Measurements from ENCODE around the gene JAML.

JAML gene

DNA sequence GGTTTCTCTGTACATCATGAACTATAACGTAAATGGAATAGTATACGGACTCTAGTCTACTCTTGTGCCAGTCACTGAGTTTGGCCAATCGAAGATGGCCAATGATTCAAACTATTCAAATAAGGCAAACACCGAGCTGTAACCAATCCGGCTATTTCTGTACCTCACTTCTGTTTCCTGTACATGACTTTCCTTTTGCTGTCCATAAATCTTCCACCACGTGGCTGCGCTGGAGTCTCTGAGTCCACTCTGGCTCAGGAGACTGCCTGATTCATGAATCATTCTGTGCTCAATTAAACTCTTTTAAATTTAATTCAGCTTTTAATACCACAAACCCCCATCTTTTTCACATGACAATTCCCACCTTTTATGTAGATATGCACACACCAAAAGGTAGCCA, 1.5 kb upstream of the JAML start:
- H3K27ac ChIP-seq (ENCODE audit: low read depth, low read length): no peak overlapping the region
- no peak overlapping the region for H3K9ac ChIP-seq (ENCODE audit: low read length)
- H3K36me3 ChIP-seq (ENCODE audit: insufficient read depth, low read length): no peaks in the 10 kb centered on the region
- H3K27me3 ChIP-seq (ENCODE audit: control insufficient read depth in 1 of 2, insufficient read depth in 2 of 2, low read length in 2 of 2): peaks cover 0 to 3% of the 10 kb centered on the region in 2 donors
- no peaks in the 10 kb centered on the region for H3K9me3 ChIP-seq (ENCODE audit: low read length)
- no peak overlapping the region for H3K4me3 ChIP-seq (ENCODE audit: low read depth in 1 of 2, low read length in 2 of 2)
- no peaks in the 10 kb centered on the region for H3K4me1 ChIP-seq (ENCODE audit: insufficient read depth, low read length)

DNA sequence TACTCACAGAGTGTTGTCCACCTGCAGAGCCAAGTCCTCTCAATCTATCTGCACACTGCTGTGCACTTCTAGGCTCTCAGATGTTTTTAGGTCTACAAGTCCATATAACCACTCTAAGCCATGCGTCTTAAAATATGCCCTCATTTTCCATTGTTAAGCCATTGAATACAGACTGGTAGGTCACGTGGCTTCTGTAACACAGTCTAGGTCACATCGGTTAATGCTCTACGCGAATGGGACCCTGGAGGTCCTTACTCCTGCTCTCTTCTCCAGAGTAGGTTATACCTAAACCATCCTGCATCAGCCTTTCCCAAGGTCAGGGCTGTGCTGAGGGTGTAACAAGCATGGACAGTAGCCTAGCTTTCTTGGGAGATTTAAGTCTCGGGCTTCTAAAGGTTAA, 819 bp downstream of the JAML start:
- Histone ChIP-seq H3K36me3 (ENCODE audit: insufficient read depth, low read length) (no peaks in the 10 kb centered on the region), H3K9ac (ENCODE audit: low read length) (no peak overlapping the region), H3K4me3 (ENCODE audit: low read depth in 1 of 2, low read length in 2 of 2) (no peak overlapping the region), H3K4me1 (ENCODE audit: insufficient read depth, low read length) (no peaks in the 10 kb centered on the region), H3K9me3 (ENCODE audit: low read length) (no peaks in the 10 kb centered on the region), H3K27me3 (ENCODE audit: control insufficient read depth in 1 of 2, insufficient read depth in 2 of 2, low read length in 2 of 2) (no peaks in the 10 kb centered on the region), H3K27ac (ENCODE audit: low read depth, low read length) (no peak overlapping the region)

DNA sequence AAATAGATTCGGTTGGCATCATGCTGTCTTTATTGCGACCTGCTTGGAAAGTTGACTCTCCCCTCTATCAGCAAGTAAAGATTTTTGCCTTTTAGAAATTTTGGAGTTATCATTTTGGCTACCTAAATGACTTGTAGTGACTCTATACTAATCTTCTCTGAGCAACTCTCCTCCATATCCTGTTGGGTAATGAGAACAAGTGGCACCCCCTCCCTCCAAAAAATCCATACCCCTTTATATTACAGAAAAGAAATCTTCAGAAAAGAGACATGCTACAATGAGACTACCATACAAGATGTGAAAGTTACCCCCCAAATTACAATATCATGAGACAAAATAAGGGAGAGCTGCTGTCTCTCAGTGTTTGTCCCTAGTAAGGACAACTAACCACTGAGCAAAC, 1.2 kb downstream of the JAML start:
- no peak overlapping the region for H3K4me3 ChIP-seq (ENCODE audit: low read depth in 1 of 2, low read length in 2 of 2)
- H3K4me1 ChIP-seq (ENCODE audit: insufficient read depth, low read length): no peaks in the 10 kb centered on the region
- H3K36me3 ChIP-seq (ENCODE audit: insufficient read depth, low read length): no peaks in the 10 kb centered on the region
- H3K27me3 ChIP-seq (ENCODE audit: control insufficient read depth in 1 of 2, insufficient read depth in 2 of 2, low read length in 2 of 2): no peaks in the 10 kb centered on the region
- H3K27ac ChIP-seq (ENCODE audit: low read depth, low read length): no peak overlapping the region
- H3K9ac ChIP-seq (ENCODE audit: low read length): no peak overlapping the region
- no peaks in the 10 kb centered on the region for H3K9me3 ChIP-seq (ENCODE audit: low read length)

DNA sequence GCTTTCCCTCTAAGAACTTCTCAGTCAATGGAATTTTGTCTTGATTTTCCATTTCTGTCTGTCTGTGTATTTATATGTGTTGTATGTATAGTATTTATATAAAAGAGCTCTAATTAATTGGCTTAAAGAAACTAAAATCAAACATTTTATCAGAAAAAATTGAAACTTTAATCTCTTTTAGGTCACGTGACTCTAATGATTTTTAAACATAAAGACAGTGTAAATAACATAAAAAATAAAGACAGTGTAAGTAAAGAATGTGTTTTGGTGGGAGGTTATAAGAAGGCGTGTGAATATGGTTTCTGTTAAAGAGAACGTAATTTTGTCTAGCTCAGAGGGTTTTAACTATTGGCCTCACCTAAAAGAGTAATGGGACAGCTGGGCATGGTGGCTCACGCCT, 2.4 kb downstream of the JAML start:
- H3K27me3 ChIP-seq (ENCODE audit: control insufficient read depth in 1 of 2, insufficient read depth in 2 of 2, low read length in 2 of 2): no peaks in the 10 kb centered on the region
- H3K9ac ChIP-seq (ENCODE audit: low read length): no peak overlapping the region
- no peaks in the 10 kb centered on the region for H3K36me3 ChIP-seq (ENCODE audit: insufficient read depth, low read length)
- H3K9me3 ChIP-seq (ENCODE audit: low read length): no peaks in the 10 kb centered on the region
- no peak overlapping the region for H3K4me3 ChIP-seq (ENCODE audit: low read depth in 1 of 2, low read length in 2 of 2)
- H3K27ac ChIP-seq (ENCODE audit: low read depth, low read length): no peak overlapping the region
- no peaks in the 10 kb centered on the region for H3K4me1 ChIP-seq (ENCODE audit: insufficient read depth, low read length)

DNA sequence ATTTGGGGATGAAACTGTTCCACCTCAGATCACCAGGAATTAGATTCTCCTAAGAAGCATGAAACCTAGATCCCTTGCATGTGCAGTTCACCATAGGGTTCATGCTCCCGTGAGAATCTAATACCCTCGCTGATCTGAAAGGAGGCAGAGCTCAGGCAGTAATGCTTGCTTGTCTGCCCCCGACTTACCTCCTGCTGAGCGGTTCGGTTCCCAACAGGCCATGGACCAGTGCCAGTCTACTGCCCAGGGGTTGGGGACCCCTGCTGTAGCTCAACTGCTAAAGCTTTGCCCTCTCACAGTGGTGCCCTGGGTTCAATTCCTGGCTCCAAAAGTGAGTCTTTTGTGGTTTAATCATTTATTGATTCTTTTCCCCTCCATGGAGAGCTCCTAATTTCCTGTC, 3.4 kb downstream of the JAML start:
- Histone ChIP-seq H3K27me3 (ENCODE audit: control insufficient read depth in 1 of 2, insufficient read depth in 2 of 2, low read length in 2 of 2) (no peaks in the 10 kb centered on the region), H3K4me3 (ENCODE audit: low read depth in 1 of 2, low read length in 2 of 2) (no peak overlapping the region), H3K4me1 (ENCODE audit: insufficient read depth, low read length) (no peaks in the 10 kb centered on the region), H3K27ac (ENCODE audit: low read depth, low read length) (no peak overlapping the region), H3K36me3 (ENCODE audit: insufficient read depth, low read length) (no peaks in the 10 kb centered on the region), H3K9ac (ENCODE audit: low read length) (no peak overlapping the region), H3K9me3 (ENCODE audit: low read length) (no peaks in the 10 kb centered on the region)

DNA sequence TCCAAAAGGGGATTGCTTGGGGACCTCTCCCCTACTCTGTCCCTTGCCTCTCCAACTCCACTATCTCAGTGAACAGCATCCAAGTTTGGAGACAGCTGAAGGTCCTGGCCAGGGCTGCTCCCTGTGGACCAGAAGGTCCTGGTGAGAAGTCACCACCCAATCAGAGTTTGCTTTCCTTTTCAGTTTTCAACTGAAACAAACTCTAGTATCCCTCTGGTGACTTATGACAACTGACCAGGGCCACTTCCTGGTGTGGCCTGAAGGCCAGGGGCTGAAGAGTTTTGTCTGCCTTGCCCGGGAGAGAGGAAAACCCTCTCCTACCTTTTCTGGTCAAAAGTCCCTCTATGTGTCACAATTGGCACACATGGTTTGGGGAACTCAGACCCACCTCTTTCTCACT, 5.1 kb downstream of the JAML start:
- H3K9ac ChIP-seq (ENCODE audit: low read length): no peak overlapping the region
- no peak overlapping the region for H3K4me3 ChIP-seq (ENCODE audit: low read depth in 1 of 2, low read length in 2 of 2)
- H3K36me3 ChIP-seq (ENCODE audit: insufficient read depth, low read length): no peaks in the 10 kb centered on the region
- H3K27me3 ChIP-seq (ENCODE audit: control insufficient read depth in 1 of 2, insufficient read depth in 2 of 2, low read length in 2 of 2): no peaks in the 10 kb centered on the region
- H3K9me3 ChIP-seq (ENCODE audit: low read length): no peaks in the 10 kb centered on the region
- no peak overlapping the region for H3K27ac ChIP-seq (ENCODE audit: low read depth, low read length)
- H3K4me1 ChIP-seq (ENCODE audit: insufficient read depth, low read length): no peaks in the 10 kb centered on the region

DNA sequence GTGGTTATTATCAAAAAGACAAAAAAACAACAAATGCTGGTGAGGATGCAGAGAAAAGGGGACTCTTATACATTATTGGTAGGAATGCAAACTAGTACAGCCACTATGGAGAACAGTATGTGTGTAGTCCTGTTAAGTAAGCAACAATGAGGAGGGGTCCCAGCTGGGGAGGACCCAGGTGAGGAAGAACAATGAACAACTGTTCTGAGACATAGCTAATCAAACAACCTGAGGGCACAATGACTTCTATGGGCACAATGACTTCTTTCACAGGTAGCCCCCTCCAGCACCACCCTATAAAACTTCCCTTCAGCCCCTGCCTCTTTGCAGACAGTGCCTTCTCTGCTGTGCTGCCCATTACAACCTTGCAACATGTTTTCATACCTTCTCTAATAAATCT, 5.6 kb downstream of the JAML start:
- H3K36me3 ChIP-seq (ENCODE audit: insufficient read depth, low read length): no peaks in the 10 kb centered on the region
- no peaks in the 10 kb centered on the region for H3K9me3 ChIP-seq (ENCODE audit: low read length)
- no peak overlapping the region for H3K4me3 ChIP-seq (ENCODE audit: low read depth in 1 of 2, low read length in 2 of 2)
- H3K27ac ChIP-seq (ENCODE audit: low read depth, low read length): no peak overlapping the region
- H3K27me3 ChIP-seq (ENCODE audit: control insufficient read depth in 1 of 2, insufficient read depth in 2 of 2, low read length in 2 of 2): no peaks in the 10 kb centered on the region
- no peaks in the 10 kb centered on the region for H3K4me1 ChIP-seq (ENCODE audit: insufficient read depth, low read length)
- no peak overlapping the region for H3K9ac ChIP-seq (ENCODE audit: low read length)

DNA sequence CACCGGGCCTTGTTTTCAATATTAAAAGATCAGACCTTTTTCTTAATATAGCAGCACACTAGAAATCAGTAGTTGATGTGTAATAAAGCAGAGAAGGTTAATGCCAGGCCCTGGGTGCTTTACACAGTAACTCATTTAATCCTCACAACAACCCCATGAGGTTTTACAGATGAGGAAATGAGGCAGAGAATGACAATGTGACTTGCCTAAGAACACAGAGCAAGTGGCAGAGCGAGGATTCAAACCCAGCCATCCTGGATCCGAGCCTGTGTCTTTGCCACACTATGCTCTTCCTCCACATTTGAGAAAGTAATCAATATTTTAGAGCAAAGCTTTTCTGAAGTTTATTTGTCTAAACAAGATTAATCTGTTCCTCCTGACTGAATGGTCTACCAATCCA, 7.2 kb downstream of the JAML start:
- Histone ChIP-seq H3K9ac (ENCODE audit: low read length) (no peak overlapping the region), H3K9me3 (ENCODE audit: low read length) (no peaks in the 10 kb centered on the region), H3K36me3 (ENCODE audit: insufficient read depth, low read length) (no peaks in the 10 kb centered on the region), H3K27ac (ENCODE audit: low read depth, low read length) (no peak overlapping the region), H3K27me3 (ENCODE audit: control insufficient read depth in 1 of 2, insufficient read depth in 2 of 2, low read length in 2 of 2) (no peaks in the 10 kb centered on the region), H3K4me3 (ENCODE audit: low read depth in 1 of 2, low read length in 2 of 2) (no peak overlapping the region), H3K4me1 (ENCODE audit: insufficient read depth, low read length) (no peaks in the 10 kb centered on the region)

DNA sequence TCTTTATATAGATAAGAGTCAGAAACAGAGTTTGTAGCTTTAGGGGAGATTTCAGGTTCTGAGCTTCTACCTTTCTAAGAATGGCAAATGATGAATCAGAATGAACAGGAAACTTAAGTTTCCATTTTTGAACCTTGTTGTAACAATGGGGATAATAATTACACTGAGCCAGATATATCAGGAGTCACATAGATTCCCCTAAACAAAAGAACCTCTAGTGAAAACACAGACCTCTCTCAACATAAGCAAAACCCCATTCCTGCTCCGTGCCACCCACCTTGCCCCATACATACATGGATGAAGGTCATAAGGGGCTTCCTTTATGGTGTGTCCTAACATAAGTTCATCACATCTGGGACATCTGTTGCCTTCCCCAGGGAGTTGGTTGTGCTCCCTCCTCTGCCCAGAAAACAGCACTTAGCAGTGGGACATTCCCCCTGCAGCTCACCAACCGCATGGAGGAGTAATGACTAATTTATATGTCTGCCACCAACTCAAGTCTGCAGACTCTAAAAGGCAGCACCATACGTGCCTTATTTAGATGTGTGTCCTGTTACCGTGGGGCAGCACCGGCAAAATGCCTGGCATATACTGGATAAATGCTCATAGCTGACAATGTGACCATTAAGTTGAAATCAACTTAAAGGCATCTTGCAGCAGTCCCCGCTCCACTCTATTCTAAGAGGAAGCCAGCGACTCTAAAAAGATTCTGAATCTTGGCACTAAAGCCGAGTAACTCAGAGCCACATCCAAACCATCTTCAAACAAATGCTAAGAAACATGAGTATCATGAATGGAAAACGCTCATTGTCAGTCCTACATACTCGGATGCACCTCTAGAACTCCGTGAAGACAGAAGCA, 8.0 kb downstream of the JAML start:
- Histone ChIP-seq H3K9ac (ENCODE audit: low read length) (no peak overlapping the region), H3K9me3 (ENCODE audit: low read length) (no peaks in the 10 kb centered on the region), H3K27ac (ENCODE audit: low read depth, low read length) (no peak overlapping the region), H3K4me1 (ENCODE audit: insufficient read depth, low read length) (no peaks in the 10 kb centered on the region), H3K27me3 (ENCODE audit: control insufficient read depth in 1 of 2, insufficient read depth in 2 of 2, low read length in 2 of 2) (no peaks in the 10 kb centered on the region), H3K36me3 (ENCODE audit: insufficient read depth, low read length) (no peaks in the 10 kb centered on the region), H3K4me3 (ENCODE audit: low read depth in 1 of 2, low read length in 2 of 2) (no peak overlapping the region)

DNA sequence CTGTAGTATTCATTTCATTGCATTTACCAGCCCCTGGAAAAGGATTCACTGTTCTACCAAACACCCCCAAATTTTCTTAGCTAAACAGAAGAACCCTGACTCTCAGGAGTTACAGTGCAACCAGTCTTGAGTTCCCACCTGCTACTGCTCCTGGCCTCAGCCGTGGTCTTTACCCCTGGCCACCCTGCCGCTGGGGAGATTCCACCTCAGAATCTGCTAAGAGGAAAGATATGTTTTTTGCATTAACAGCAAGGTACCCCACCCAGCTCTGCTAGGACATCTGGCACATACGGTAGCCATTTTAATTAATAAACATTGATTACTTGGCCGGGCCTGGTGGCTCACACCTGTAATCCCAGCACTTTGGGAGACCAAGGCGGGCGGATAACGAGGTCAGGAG, 9.0 kb downstream of the JAML start:
- H3K27me3 ChIP-seq (ENCODE audit: control insufficient read depth in 1 of 2, insufficient read depth in 2 of 2, low read length in 2 of 2): no peaks in the 10 kb centered on the region
- H3K27ac ChIP-seq (ENCODE audit: low read depth, low read length): no peak overlapping the region
- H3K9me3 ChIP-seq (ENCODE audit: low read length): no peaks in the 10 kb centered on the region
- H3K4me3 ChIP-seq (ENCODE audit: low read depth in 1 of 2, low read length in 2 of 2): no peak overlapping the region
- H3K9ac ChIP-seq (ENCODE audit: low read length): no peak overlapping the region
- H3K4me1 ChIP-seq (ENCODE audit: insufficient read depth, low read length): no peaks in the 10 kb centered on the region
- H3K36me3 ChIP-seq (ENCODE audit: insufficient read depth, low read length): no peaks in the 10 kb centered on the region

DNA sequence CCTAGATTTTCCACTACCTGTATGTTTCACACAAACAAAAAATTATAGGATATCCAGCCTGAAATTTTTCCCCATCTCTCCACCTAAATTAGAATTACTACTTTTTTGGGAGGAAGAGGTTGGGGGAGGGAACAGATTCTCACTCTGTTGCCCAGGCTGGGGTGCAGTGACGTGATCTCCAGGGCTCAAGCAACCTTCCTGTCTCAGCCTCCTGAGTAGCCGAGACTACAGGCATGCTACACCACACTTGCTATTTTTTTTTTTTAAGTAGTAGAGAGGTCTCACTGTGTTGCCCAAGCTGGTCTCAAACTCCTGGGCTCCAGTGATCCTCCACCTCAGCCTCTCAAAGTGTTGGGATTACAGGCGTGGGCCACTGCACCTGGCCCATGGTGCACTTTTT, 9.5 kb downstream of the JAML start:
- Histone ChIP-seq H3K27ac (ENCODE audit: low read depth, low read length) (no peak overlapping the region), H3K4me1 (ENCODE audit: insufficient read depth, low read length) (no peaks in the 10 kb centered on the region), H3K27me3 (ENCODE audit: control insufficient read depth in 1 of 2, insufficient read depth in 2 of 2, low read length in 2 of 2) (no peaks in the 10 kb centered on the region), H3K4me3 (ENCODE audit: low read depth in 1 of 2, low read length in 2 of 2) (no peak overlapping the region), H3K9me3 (ENCODE audit: low read length) (no peaks in the 10 kb centered on the region), H3K36me3 (ENCODE audit: insufficient read depth, low read length) (no peaks in the 10 kb centered on the region), H3K9ac (ENCODE audit: low read length) (no peak overlapping the region)

DNA sequence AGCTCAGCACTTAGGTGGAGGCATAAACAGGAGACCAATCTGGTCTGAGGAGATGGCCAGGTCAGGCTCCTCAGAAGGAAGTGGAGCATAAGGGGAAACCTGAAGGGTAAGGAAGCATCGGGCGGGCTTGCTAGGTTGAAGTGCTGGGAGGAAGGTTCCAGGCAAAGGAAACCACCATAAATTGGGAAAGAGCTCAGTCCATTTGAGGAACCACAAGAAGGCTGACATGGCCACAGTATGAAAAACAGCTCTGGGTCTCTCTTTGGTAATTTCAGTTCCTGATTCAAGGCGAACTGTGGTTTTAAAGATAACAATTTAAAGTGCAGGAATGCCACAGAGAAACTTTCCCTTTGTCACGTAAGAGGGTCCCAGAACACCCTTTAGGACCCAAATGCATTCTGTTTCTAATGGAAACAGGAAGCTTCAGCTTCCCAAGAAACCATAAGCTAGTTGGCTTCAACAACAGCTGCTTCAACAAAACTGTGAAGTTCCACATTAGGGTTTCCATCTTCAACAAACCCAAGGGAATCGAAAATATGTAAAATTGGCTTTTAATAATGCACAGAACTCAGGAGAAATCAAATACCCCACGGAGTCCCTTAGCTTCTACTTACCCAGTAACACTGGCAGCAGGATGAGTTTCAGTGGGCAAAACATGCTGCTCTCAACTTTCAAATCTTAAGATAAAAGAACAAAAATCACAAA, 10.4 kb downstream of the JAML start:
- Histone ChIP-seq H3K4me1 (ENCODE audit: insufficient read depth, low read length) (no peaks in the 10 kb centered on the region), H3K27me3 (ENCODE audit: control insufficient read depth in 1 of 2, insufficient read depth in 2 of 2, low read length in 2 of 2) (no peaks in the 10 kb centered on the region), H3K27ac (ENCODE audit: low read depth, low read length) (no peak overlapping the region), H3K9me3 (ENCODE audit: low read length) (no peaks in the 10 kb centered on the region), H3K4me3 (ENCODE audit: low read depth in 1 of 2, low read length in 2 of 2) (no peak overlapping the region), H3K36me3 (ENCODE audit: insufficient read depth, low read length) (no peaks in the 10 kb centered on the region), H3K9ac (ENCODE audit: low read length) (no peak overlapping the region)

Measured in muscle layer of colon (tissue), 2 donors.